Epithelial cell of umbilical artery (primary cell): ENCODE data around the gene ZNF468. TPM values are rescaled to one million over a fixed set of nuclear protein-coding genes. Genes with fewer than 3 reads are reported as not detected.

Experiments
- total RNA-seq: library from RNA; depleted of rRNA; stranded (reverse); fragments of >200 nt; gene quantifications from 2 replicates; pipeline ENCODE4 v1.2.3, GENCODE V29; 2014

ZNF468 gene
- 27.4 and 30.2 TPM in 2 replicates for total RNA-seq

DNA sequence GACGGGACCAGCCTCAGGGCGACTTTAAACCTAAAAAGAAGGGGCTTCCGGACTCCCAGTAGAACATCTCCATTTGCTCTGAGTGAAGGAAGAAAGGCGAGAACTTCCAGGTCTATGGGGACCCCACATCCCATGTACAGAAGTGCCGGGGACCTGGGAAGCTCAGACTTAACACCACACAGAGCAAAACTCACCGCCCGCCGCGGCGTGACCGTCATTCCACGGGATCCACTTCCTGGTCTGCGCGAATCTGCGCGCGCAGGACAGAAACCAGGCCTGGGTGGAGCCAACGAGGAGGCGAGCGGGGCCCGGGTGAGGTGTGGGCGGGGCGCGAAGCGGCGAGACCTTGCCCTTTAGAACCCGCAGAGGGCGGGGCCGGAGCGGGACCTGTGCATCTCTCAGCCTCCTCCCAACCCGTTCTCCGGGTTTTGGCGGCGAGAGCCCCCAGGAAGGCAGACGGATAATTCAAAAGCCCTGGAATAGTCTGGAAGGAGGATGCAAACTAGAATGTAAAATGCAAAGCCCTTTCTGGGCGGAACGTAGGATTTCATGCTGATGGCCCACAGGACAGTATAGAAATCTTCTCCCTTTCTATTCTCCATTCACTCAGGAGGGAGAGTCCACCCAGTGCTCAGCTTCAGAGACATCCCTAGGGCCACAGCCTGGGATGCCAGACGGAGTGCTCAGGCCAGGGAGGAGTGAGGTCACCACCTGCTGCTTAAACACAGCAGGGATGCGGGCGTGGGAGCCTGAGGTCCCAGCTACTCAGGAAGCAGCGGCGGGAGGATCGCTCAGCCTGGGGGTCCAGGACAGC is at the start of gene ZNF468:
Gene ZNF468, minus strand, starts transcription at position 242 of the 814 bp plus-strand sequence. CDS start 3,347 bp downstream, outside the sequence.

GRCh38 chr19:52897138-52897935 is 39.9 kb upstream of the ZNF468 start, which contains the start of gene ZNF320:
TSS of gene ZNF320 (minus strand) at chr19:52897635. CDS start at chr19:52890255, 7,380 bp downstream.

GRCh38 chr19:52821204-52821960 is 36.0 kb downstream of the ZNF468 start, which contains the start of gene ZNF28:
TSS of gene ZNF28 (minus strand) at chr19:52821633. CDS start at chr19:52817958, 3,675 bp downstream.

Other genes with a start within 250 kb of the ZNF468 start
- gene ZNF83, start 219.3 kb downstream of the ZNF468 start, total RNA-seq, result 45.5 and 70.5 TPM in 2 replicates
- gene ZNF611, start 122.6 kb downstream of the ZNF468 start, total RNA-seq, result 7.1 and 8.8 TPM in 2 replicates
- gene ZNF600, start 70.8 kb downstream of the ZNF468 start, total RNA-seq, result 2.3 and 4.4 TPM in 2 replicates
- 14.3 and 19.9 TPM in 2 replicates for gene ZNF28, start 36.0 kb downstream of the ZNF468 start, total RNA-seq
- 6.8 and 14.0 TPM in 2 replicates for gene ZNF320, start 40.0 kb upstream of the ZNF468 start, total RNA-seq
- 5.2 and 7.3 TPM in 2 replicates for gene ZNF888, start 65.8 kb upstream of the ZNF468 start, total RNA-seq
- gene ZNF816, start 105.3 kb upstream of the ZNF468 start, total RNA-seq, result 11.0 and 16.4 TPM in 2 replicates
- gene ERVV-1, start 156.3 kb upstream of the ZNF468 start, total RNA-seq, result not detected in 2 replicates
- not detected in 2 replicates for gene ERVV-2, start 187.1 kb upstream of the ZNF468 start, total RNA-seq
- 16.2 and 19.8 TPM in 2 replicates for gene ZNF160, start 245.8 kb upstream of the ZNF468 start, total RNA-seq